ENCODE data around the gene ZNF804B. TPM values are rescaled to one million over a fixed set of nuclear protein-coding genes. Genes with fewer than 3 reads are reported as not detected.

The ZNF804B gene
- total and polyA plus RNA-seq, 12 donors: 0.07 TPM; not detected in 11

GRCh38 chr7:89311886-89312285, 552.4 kb downstream of the ZNF804B start:
- no peak overlapping the region for H3K4me3 ChIP-seq
- intact Hi-C loops (cut with DNase I): no loop called here
- H3K36me3 ChIP-seq: no peaks in the 10 kb centered on the region
- 90 to 96% methylated on average over 4 of the region's 4 CpGs for WGBS, 2 donors
- H3K27me3 ChIP-seq: no peaks in the 10 kb centered on the region
- H3K4me1 ChIP-seq: no peaks in the 10 kb centered on the region
- no peak for ATAC-seq
- H3K9me3 ChIP-seq: peaks cover 0 to 8% (median 0%) of the 10 kb centered on the region in 11 donors
- H3K27ac ChIP-seq: no peak overlapping the region
- TF ChIP-seq CTCF (IDR thresholded peaks at IDR 0.05): no peak
- no peak for DNase-seq

DNA sequence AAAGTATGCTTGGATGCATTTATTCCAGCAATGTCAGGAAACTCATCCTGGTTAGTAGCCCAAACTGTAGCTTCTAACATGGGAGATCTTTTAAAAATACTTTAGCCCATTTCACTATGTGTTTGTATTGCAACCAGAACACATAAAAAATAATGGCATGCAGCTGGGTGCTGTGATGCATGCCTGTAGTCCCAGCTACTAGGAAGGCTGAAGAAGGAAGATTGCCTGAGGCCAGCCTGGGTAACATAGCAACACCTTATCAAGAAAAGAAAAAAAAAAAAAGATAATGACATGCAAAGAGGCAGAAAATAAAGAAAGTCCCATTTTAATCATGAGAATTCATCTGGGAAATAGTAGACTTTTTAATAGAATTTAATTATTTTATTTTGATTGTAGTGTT, 553.1 kb downstream of the ZNF804B start:
- no peak for TF ChIP-seq CTCF (IDR thresholded peaks at IDR 0.05)
- intact Hi-C loops (cut with DNase I): no loop called here
- peaks cover 0 to 8% (median 0%) of the 10 kb centered on the region in 11 donors for H3K9me3 ChIP-seq

DNA sequence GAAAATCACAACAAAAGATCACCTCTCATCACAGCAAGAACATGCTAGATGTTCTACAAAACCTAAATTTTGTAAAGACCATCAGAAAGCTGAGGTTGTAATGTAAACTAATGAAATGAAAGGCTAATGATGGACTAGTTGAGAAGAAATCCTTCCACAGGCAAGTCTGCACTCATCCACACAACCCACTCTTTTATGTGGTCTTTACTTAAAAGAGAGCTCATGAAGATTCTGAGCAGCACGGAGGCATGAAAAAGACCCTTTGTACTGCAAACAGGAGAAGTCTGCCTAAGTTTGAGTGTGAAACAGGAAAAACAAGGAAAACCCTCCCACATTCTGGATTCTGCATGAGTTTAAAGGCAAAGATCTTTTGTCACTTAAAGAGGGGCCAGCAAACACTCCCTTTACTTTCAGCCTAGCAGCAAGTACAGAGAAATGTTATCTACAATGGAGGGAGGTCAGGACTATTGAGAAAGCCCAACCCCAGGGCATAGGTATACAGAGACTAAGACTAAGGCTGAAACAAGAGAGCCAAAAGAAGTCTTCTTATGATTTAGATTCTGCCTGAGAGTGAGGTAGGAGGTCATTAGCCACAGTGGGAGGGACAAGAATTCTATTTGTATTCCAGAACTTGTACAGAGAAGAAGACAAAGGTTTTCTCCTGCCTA, 557.2 kb downstream of the ZNF804B start:
- no peak for TF ChIP-seq CTCF (IDR thresholded peaks at IDR 0.05)
- peaks cover 0 to 22% (median 0%) of the 10 kb centered on the region in 11 donors for H3K9me3 ChIP-seq
- no peaks in the 10 kb centered on the region for H3K27me3 ChIP-seq
- no peak overlapping the region for H3K4me3 ChIP-seq
- DNase-seq (no peak), ATAC-seq (no peak)
- no peak overlapping the region for H3K27ac ChIP-seq
- 56 to 81% methylated on average over 1 of the region's 1 CpG for WGBS, 2 donors
- H3K36me3 ChIP-seq: no peaks in the 10 kb centered on the region
- H3K4me1 ChIP-seq: no peaks in the 10 kb centered on the region
- intact Hi-C loops (cut with DNase I): no loop called here

More for the DNA sequence above, 553.1 kb downstream of the ZNF804B start:
- Histone ChIP-seq H3K4me1 (no peaks in the 10 kb centered on the region), H3K36me3 (no peaks in the 10 kb centered on the region), H3K27me3 (no peaks in the 10 kb centered on the region), H3K27ac (no peak overlapping the region), H3K4me3 (no peak overlapping the region)
- ATAC-seq (no peak), DNase-seq (no peak)

DNA sequence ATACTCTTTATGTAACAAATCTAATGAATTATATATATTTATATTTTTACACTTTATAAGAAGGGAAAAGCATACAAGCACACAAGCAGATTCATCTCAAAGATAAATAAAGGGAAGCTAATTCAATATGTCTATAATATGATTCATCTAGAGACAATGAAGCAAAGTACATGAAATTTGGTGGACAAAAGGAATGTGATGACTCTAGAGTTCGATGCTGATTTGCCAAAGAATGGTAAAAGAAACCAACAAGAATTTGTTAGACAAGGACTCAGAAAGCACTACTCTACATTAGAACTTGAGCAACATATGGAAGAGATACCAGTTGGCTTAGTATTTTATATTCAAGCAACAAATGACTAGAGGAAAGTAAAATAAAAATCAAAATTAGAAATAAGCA, 572.5 kb downstream of the ZNF804B start:
- Histone ChIP-seq H3K9me3 (no peaks in the 10 kb centered on the region), H3K27me3 (no peaks in the 10 kb centered on the region), H3K4me3 (no peak overlapping the region), H3K27ac (no peak overlapping the region), H3K36me3 (no peaks in the 10 kb centered on the region), H3K4me1 (no peaks in the 10 kb centered on the region)
- DNase-seq: no peak
- 57 to 64% methylated on average over 1 of the region's 1 CpG for WGBS, 2 donors
- no peak for TF ChIP-seq CTCF (IDR thresholded peaks at IDR 0.05)
- intact Hi-C loops (cut with DNase I): no loop called here
- ATAC-seq: no peak
